ENCODE results near the gene EFCAB11. TPM values are rescaled to one million over a fixed set of nuclear protein-coding genes. Genes with fewer than 3 reads are reported as not detected.

Gene EFCAB11
- total and polyA plus RNA-seq, 2 of the 4 experiments (the other 2 are of a cell fraction): 2.2 to 5.3 TPM

DNA sequence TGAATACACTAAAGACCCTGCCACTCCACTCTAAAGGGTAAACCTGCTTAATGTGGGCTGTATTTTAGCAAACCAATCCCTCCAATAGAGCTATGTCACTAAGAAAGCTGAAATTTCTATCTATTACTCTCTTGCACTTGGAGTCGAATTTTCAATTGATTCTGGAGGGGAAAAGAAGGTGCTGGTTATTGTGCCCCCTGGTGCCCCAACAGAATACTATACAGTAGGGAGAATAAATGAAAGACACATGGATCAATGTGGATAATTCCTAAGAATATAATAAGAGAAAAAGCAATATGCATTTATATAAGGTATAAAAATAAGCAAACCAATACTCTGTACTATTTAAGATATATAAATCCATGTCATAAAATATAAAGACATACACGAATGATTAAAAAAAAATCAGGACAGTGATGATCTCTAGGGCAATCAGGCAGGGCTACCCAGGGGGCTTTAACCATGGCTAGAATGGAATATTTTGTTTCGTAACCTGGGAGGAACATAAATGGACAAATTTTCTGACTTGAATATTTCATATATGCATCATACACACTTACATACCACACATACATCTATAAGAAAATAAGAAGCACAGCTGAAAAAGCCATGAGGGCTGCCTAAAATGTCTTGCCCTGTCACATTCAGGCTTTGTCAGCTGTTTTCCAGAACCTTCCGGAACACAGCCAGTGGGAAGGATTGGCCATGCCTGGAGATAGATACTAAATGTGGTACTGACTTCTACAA lies 54.4 kb downstream of the EFCAB11 start (continued):
- TF ChIP-seq, protein P1, sequence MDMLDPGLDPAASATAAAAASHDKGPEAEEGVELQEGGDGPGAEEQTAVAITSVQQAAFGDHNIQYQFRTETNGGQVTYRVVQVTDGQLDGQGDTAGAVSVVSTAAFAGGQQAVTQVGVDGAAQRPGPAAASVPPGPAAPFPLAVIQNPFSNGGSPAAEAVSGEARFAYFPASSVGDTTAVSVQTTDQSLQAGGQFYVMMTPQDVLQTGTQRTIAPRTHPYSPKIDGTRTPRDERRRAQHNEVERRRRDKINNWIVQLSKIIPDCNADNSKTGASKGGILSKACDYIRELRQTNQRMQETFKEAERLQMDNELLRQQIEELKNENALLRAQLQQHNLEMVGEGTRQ (IDR thresholded peaks at IDR 0.05; ENCODE audit: low read depth, low read length): no peak
- TF ChIP-seq CEBPB (IDR thresholded peaks at IDR 0.05; ENCODE audit: low read depth, low read length): 0 out of 2 replicates have a peak, but pooled peaks have one; percentile 12

GRCh38 chr14:89899291-89899690 lies 55.2 kb downstream of the EFCAB11 start:
- Histone ChIP-seq H4K5ac (ENCODE audit: low read depth, low read length) (no peak overlapping the region), H3K4me1 (ENCODE audit: control insufficient read depth, insufficient read depth, low read length) (peaks cover 9% of the 10 kb centered on the region), H2AK9ac (replicated peaks; ENCODE audit: low read depth, low read length, poor library complexity) (no peak overlapping the region), H4K91ac (ENCODE audit: insufficient read depth, low read depth, low read length) (0 out of 2 replicates have a peak overlapping the region, but pooled peaks have one; percentile 38), H3K36me3 (ENCODE audit: control insufficient read depth, insufficient read depth, low read length) (peaks cover 1% of the 10 kb centered on the region; the same call in 1 of the 2 replicates), H2AFZ (replicated peaks; ENCODE audit: low read length, poor library complexity) (no peak overlapping the region), H4K8ac (ENCODE audit: low read depth in 2 of 2, low read length in 2 of 2) (peak overlapping the region; percentile 84 to 92; a peak in 2 of 4 replicates), H2BK120ac (ENCODE audit: low read depth, low read length) (peak overlapping the region; percentile 71), H3K23ac (ENCODE audit: low read depth, low read length) (no peak overlapping the region), H3K4me3 (ENCODE audit: insufficient read depth, low read depth, low read length) (no peak overlapping the region), H3K18ac (ENCODE audit: low read depth, low read length) (no peak overlapping the region; the same call in 1 of the 2 replicates), H3K27me3 (ENCODE audit: control insufficient read depth, insufficient read depth, low read length) (no peaks in the 10 kb centered on the region), H3K9me3 (ENCODE audit: control insufficient read depth, insufficient read depth, low read length) (no peaks in the 10 kb centered on the region), H3K14ac (replicated peaks; ENCODE audit: low read depth, low read length) (no peak overlapping the region), H3K4me2 (ENCODE audit: low read depth, low read length) (no peak overlapping the region), H3K4ac (ENCODE audit: low read depth, low read length) (no peak overlapping the region), H3K79me1 (ENCODE audit: low read depth in 1 of 2, low read length in 2 of 2) (peaks cover 0 to 7% of the 10 kb centered on the region in 2 experiments; a peak in 1 of 4 replicates), H4K20me1 (ENCODE audit: insufficient read depth, low read length) (no peaks in the 10 kb centered on the region), H3K9ac (ENCODE audit: low read depth, low read length) (no peak overlapping the region), H3K9me1 (ENCODE audit: insufficient read depth, low read length) (no peaks in the 10 kb centered on the region; the same call in 1 of the 2 replicates), H2BK20ac (ENCODE audit: low read depth, low read length) (no peak overlapping the region), H3K27ac (ENCODE audit: insufficient read depth, low read length) (peak overlapping the region; percentile 49; the same call in 1 of the 2 replicates), H3K56ac (ENCODE audit: extremely low read depth, insufficient read depth, low read length) (no peak overlapping the region), H2BK5ac (ENCODE audit: low read depth, low read length, poor library complexity, severe bottlenecking) (peak overlapping the region; percentile 99), H2AK5ac (ENCODE audit: low read depth, low read length) (no peak overlapping the region), H2BK15ac (ENCODE audit: low read depth, low read length) (no peak overlapping the region; the same call in 2 of the 3 replicates)
- intact Hi-C loops (cut with micrococcal nuclease): no loop called here
- DNase-seq: no peak
- no peak for ATAC-seq (ENCODE audit: low read depth)
- CTCF ChIA-PET: interaction anchor here (0.6 to 1.1 kb wide), 3 partner anchors 95 to 268 kb away, joined by 3 to 5 read pairs (median 3); no protein-coding TSS in a partner anchor
- dilution Hi-C loops (cut with HindIII; ENCODE audit: low sequenced_read_pairs, unreplicated experiment): no loop called here
- in situ Hi-C loops (cut with MboI; ENCODE audit: low sequenced_read_pairs): no loop called here
- POLR2A ChIA-PET (ENCODE audit: unreplicated experiment): no interaction called here
- BruUV-seq (replicated peaks): no TSS peak
- no CpG with 5 or more reads among the region's 1 CpG for WGBS, 2 experiments (ENCODE audit: extremely low coverage in 2 of 2, insufficient read length in 1 of 2)
- TF ChIP-seq BHLHE40 (IDR thresholded peaks at IDR 0.05; ENCODE audit: low read depth, low read length) (no peak), CHD1 (IDR thresholded peaks at IDR 0.05; ENCODE audit: low read depth, low read length) (no peak), FOS (IDR thresholded peaks at IDR 0.05; ENCODE audit: low read depth, low read length) (no peak), RAD21 (IDR thresholded peaks at IDR 0.05; ENCODE audit: low read length) (no peak), POLR2A (IDR thresholded peaks at IDR 0.05; ENCODE audit: low read depth, low read length) (no peak), MAZ (IDR thresholded peaks at IDR 0.05; ENCODE audit: borderline replicate concordance, low read depth, low read length) (no peak), NFE2L2 (IDR thresholded peaks at IDR 0.05; ENCODE audit: low read depth, low read length) (no peak), MAFK (IDR thresholded peaks at IDR 0.05; ENCODE audit: low read depth, low read length) (no peak), RFX5 (IDR thresholded peaks at IDR 0.05; ENCODE audit: low read depth, low read length) (no peak)
- TF ChIP-seq, protein P2, sequence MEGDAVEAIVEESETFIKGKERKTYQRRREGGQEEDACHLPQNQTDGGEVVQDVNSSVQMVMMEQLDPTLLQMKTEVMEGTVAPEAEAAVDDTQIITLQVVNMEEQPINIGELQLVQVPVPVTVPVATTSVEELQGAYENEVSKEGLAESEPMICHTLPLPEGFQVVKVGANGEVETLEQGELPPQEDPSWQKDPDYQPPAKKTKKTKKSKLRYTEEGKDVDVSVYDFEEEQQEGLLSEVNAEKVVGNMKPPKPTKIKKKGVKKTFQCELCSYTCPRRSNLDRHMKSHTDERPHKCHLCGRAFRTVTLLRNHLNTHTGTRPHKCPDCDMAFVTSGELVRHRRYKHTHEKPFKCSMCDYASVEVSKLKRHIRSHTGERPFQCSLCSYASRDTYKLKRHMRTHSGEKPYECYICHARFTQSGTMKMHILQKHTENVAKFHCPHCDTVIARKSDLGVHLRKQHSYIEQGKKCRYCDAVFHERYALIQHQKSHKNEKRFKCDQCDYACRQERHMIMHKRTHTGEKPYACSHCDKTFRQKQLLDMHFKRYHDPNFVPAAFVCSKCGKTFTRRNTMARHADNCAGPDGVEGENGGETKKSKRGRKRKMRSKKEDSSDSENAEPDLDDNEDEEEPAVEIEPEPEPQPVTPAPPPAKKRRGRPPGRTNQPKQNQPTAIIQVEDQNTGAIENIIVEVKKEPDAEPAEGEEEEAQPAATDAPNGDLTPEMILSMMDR (conservative IDR thresholded peaks at IDR 0.05; ENCODE audit: low read depth, low read length): no peak
- TF ChIP-seq, protein P1 (IDR thresholded peaks at IDR 0.05; ENCODE audit: low read depth, low read length): no peak
